ENCODE results near the gene SH3BP4.

GRCh38 chr2:235078182-235078581 lies 126.4 kb downstream of the SH3BP4 start:
- no peak for TF ChIP-seq CTCF (IDR thresholded peaks at IDR 0.05)
- no peak for TF ChIP-seq POLR2A (IDR thresholded peaks at IDR 0.05)

Measured in uterus (tissue), 2 donors.